ENCODE data around the gene DDX55. TPM values are rescaled to one million over a fixed set of nuclear protein-coding genes. Genes with fewer than 3 reads are reported as not detected.

The DDX55 gene
- total RNA-seq, 1 experiment from 2014 or later: 24.1 TPM

DNA sequence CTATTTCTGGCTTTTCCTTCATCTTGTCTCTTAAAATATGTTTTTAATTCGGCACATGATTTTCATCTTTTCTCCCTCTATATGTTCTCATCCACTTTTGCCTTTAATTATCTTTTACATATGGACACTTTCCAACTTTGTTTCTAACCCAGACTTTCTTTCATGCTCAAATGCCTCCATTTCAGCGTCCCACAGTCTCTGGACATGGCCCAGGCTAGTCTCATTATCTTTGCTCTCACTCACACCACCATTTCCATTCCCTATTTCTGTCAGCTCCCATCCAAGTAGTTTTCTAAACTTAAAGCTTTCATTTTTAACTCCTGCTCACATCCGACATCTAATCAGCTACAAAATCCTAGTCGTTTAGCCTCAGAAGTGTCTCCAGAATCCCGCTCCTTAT is 46.5 kb downstream of the DDX55 start:
- Histone ChIP-seq H3K4me3 (no peak overlapping the region), H3K27me3 (no peaks in the 10 kb centered on the region), H3K36me3 (peaks cover 69% of the 10 kb centered on the region), H3K9me3 (no peaks in the 10 kb centered on the region)
- DNase-seq: no peak

DNA sequence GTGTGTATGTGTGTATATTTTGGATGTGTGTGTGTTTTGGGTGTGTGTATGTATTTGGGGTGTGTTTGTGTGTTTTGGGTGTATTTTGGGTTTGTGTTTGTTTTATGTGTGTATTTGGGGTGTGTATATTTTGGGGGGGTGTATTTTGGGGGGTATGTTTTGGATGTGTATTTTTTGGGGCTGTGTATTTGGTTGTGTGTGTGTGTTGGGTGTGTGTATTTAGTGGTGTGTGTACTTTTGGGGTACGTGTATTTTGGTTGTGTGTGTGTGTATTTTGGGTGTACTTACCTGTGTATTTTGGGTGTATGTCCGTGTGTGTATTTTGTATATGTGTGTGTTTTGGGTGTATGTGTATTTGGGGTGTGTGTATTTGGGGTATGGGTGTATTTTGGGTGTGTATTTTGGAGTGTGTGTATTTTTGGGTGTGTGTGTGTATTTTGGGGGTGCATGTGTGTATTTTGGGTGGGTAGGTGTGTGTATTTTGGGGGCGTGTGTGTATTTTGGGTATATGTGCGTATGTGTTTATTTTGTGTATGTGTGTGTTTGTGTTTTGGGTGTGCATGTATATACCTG is 52.3 kb downstream of the DDX55 start:
- peaks cover 87% of the 10 kb centered on the region for H3K36me3 ChIP-seq
- H3K4me3 ChIP-seq: no peak overlapping the region
- DNase-seq: no peak
- no peaks in the 10 kb centered on the region for H3K9me3 ChIP-seq
- H3K27me3 ChIP-seq: no peaks in the 10 kb centered on the region

GRCh38 chr12:123655420-123655819 is 53.5 kb downstream of the DDX55 start:
- DNase-seq: no peak
- no peak overlapping the region for H3K4me3 ChIP-seq
- peaks cover 87% of the 10 kb centered on the region for H3K36me3 ChIP-seq
- H3K9me3 ChIP-seq: no peaks in the 10 kb centered on the region
- H3K27me3 ChIP-seq: no peaks in the 10 kb centered on the region

GRCh38 chr12:123656392-123656791 is 54.5 kb downstream of the DDX55 start:
- H3K36me3 ChIP-seq: peaks cover 87% of the 10 kb centered on the region
- no peaks in the 10 kb centered on the region for H3K27me3 ChIP-seq
- H3K4me3 ChIP-seq: no peak overlapping the region
- DNase-seq: no peak
- no peaks in the 10 kb centered on the region for H3K9me3 ChIP-seq

DNA sequence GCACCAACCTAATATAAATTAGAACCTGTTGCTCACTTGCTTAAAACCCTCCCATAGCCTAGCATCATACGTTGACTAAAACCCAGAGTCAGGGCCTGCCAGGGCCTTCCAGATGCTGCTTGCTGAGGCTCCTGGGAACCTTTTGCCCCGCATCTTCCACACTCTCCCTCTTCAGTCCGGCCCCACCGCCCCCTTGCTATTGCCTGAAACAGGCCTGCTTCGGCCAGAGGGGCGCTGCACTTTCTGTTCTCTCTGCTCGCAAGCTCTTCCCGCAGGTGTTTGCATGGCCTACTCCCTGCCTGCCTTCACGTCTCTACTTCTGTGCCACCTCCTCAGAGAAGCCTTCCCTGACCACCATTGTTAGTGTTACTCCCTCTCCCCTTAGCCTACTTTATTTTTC is 55.3 kb downstream of the DDX55 start:
- DNase-seq: no peak
- Histone ChIP-seq H3K36me3 (peaks cover 81% of the 10 kb centered on the region), H3K4me3 (no peak overlapping the region), H3K9me3 (no peaks in the 10 kb centered on the region), H3K27me3 (no peaks in the 10 kb centered on the region)

GRCh38 chr12:123659996-123660727 is 58.3 kb downstream of the DDX55 start:
- H3K9me3 ChIP-seq: peaks cover 2% of the 10 kb centered on the region; the same call in 1 of the 2 replicates
- peaks cover 73% of the 10 kb centered on the region for H3K36me3 ChIP-seq
- DNase-seq: peak; percentile 5
- no peak overlapping the region for H3K4me3 ChIP-seq
- H3K27me3 ChIP-seq: no peaks in the 10 kb centered on the region

DNA sequence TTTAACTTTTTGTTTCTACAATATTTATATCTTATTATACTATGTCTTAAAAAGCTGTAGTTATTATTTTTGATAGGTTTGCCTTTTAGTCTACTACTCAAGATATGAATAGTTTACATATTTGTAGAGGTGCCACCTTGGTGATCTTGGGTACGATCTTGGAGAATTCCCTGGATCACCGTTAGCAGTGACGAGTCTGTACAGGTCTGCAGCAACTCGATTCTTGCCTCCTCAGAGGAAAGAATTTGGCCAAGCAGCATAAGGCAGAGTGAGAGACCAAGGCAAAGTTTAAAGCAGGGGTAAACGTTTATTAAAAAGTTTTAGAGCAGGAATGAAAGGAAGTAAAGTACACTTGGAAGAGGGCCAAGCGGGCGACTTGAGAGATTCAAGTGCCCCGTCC is 65.9 kb downstream of the DDX55 start:
- Histone ChIP-seq H3K36me3 (peaks cover 11% of the 10 kb centered on the region), H3K9me3 (peaks cover 2% of the 10 kb centered on the region; the same call in 1 of the 2 replicates), H3K4me3 (no peak overlapping the region), H3K27me3 (no peaks in the 10 kb centered on the region)
- no peak for DNase-seq

Other genes starting within 250 kb of the DDX55 start
- 9.7 and 13.8 TPM in 2 replicates for gene SBNO1, start 237.3 kb upstream of the DDX55 start, total RNA-seq (2014; rRNA removed; shearing (Covaris generic); ENCODE audit: low replicate concordance)
- 53.0 and 76.8 TPM in 2 replicates for gene KMT5A, start 218.0 kb upstream of the DDX55 start, total RNA-seq (2014; rRNA removed; shearing (Covaris generic); ENCODE audit: low replicate concordance)
- gene RILPL2, start 165.4 kb upstream of the DDX55 start, total RNA-seq (2014; rRNA removed; shearing (Covaris generic); ENCODE audit: low replicate concordance): 1.9 and 3.5 TPM in 2 replicates
- gene SNRNP35, start 144.0 kb upstream of the DDX55 start, total RNA-seq (2014; rRNA removed; shearing (Covaris generic); ENCODE audit: low replicate concordance): 2.8 and 16.4 TPM in 2 replicates
- 24.2 and 31.4 TPM in 2 replicates for gene RILPL1, start 68.4 kb upstream of the DDX55 start, total RNA-seq (2014; rRNA removed; shearing (Covaris generic); ENCODE audit: low replicate concordance)
- 395 and 529 TPM in 2 replicates for gene TMED2, start 17.5 kb upstream of the DDX55 start, total RNA-seq (2014; rRNA removed; shearing (Covaris generic); ENCODE audit: low replicate concordance)
- gene EIF2B1, start 31.6 kb downstream of the DDX55 start, total RNA-seq (2014; rRNA removed; shearing (Covaris generic); ENCODE audit: low replicate concordance): 26.2 and 82.1 TPM in 2 replicates
- gene GTF2H3, start 31.7 kb downstream of the DDX55 start, total RNA-seq (2014; rRNA removed; shearing (Covaris generic); ENCODE audit: low replicate concordance): 37.4 and 52.1 TPM in 2 replicates
- 6.3 and 8.3 TPM in 2 replicates for gene TCTN2, start 69.0 kb downstream of the DDX55 start, total RNA-seq (2014; rRNA removed; shearing (Covaris generic); ENCODE audit: low replicate concordance)
- 15.4 and 18.7 TPM in 2 replicates for gene ATP6V0A2, start 110.3 kb downstream of the DDX55 start, total RNA-seq (2014; rRNA removed; shearing (Covaris generic); ENCODE audit: low replicate concordance)
- 0.25 and 0.40 TPM in 2 replicates for gene DNAH10, start 160.2 kb downstream of the DDX55 start, total RNA-seq (2014; rRNA removed; shearing (Covaris generic); ENCODE audit: low replicate concordance)